ENCODE data around the gene DDX6.

DNA sequence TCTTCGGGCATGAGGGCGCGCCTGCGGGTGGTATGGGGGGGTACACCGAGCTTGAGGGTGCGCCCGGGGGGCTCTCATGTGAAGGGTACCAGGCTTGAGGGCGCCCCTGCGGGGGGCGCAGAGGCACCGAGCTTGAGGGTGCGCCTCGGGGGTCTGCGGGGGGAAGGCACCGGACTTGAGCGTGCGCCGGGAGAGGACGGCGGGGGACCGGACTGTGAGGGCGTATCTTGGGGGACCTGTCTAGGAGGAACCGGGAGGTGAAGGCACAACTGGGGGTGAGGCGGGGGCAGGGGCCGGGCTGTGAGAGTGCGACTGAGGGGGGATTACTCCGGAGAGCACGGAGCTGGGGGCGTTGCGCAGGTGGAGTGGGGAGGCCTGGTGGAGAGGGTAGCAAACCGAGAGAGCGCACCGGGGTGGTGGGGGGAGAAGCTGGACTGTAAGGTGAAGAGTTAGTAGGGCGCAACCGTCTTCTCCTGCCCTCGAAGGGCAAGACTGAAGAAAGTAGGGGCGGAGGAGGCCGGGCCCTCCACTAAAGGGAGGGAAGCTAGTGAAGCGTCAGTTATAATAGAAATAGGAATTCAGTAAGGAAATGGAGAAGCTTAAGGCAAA is 1.1 kb upstream of the DDX6 start:
- no peak for TF ChIP-seq EZH2 (IDR thresholded peaks at IDR 0.05; ENCODE audit: insufficient read depth, poor library complexity, severe bottlenecking)
- TF ChIP-seq EZH2phosphoT487 (IDR thresholded peaks at IDR 0.05; ENCODE audit: insufficient read depth, low read depth): no peak

All from GM23248 (cell line).